OCI-LY1 (cell line): Measurements from ENCODE around the gene ATP2B2.
"Not testable (repeated sequence)": the region's sequence is repeated elsewhere in the genome, so short reads cannot be mapped to it uniquely, and the experiment has no call there.

Source experiments
- EZH2 ChIP-seq: fragments of 200-600 bp; sonication (generic), shearing (Covaris generic); IDR thresholded peaks from 2 replicates; pipeline ENCODE4 v1.8.0; 2017; ENCODE audit warnings: borderline replicate concordance, mixed run types, mild to moderate bottlenecking, antibody characterized with exemption, low read length, moderate library complexity, mixed read lengths
- TF ChIP-seq, protein P1 (sequence below): fragments of 200-600 bp; sonication (generic), shearing (Covaris generic); IDR thresholded peaks from 2 replicates; pipeline ENCODE4 v1.5.1; 2017; ENCODE audit warnings: mild to moderate bottlenecking, antibody characterized with exemption, low read length, moderate library complexity, mixed read lengths

- TF ChIP-seq, protein P1, sequence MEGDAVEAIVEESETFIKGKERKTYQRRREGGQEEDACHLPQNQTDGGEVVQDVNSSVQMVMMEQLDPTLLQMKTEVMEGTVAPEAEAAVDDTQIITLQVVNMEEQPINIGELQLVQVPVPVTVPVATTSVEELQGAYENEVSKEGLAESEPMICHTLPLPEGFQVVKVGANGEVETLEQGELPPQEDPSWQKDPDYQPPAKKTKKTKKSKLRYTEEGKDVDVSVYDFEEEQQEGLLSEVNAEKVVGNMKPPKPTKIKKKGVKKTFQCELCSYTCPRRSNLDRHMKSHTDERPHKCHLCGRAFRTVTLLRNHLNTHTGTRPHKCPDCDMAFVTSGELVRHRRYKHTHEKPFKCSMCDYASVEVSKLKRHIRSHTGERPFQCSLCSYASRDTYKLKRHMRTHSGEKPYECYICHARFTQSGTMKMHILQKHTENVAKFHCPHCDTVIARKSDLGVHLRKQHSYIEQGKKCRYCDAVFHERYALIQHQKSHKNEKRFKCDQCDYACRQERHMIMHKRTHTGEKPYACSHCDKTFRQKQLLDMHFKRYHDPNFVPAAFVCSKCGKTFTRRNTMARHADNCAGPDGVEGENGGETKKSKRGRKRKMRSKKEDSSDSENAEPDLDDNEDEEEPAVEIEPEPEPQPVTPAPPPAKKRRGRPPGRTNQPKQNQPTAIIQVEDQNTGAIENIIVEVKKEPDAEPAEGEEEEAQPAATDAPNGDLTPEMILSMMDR, result not testable (repeated sequence)
- TF ChIP-seq EZH2, result not testable (repeated sequence)
Observed at GRCh38 chr3:10382445-10382844, 122.9 kb downstream of the ATP2B2 start.
